A549 (cell line): ENCODE measurements around the gene MTMR12. TPM values are rescaled to one million over a fixed set of nuclear protein-coding genes. Genes with fewer than 3 reads are reported as not detected.

Experiments used
- ATAC-seq, 2 experiments: fragments of 200-7000 bp in 1 of 2; fragments of >200 bp in 1 of 2; cut with Nextera tagmentation in 1 of 2; cut with Tn5 transposase in 1 of 2; 3 replicates each; pipeline versions ENCODE4 v1.8.0 to v1.9.1; 2018 to 2020; ENCODE audit warnings: mild to moderate bottlenecking in 1 of 2, moderate library complexity in 1 of 2
- CTCF ChIA-PET: fragments of 300-600 bp; sonication (Branson Sonifier 250); formaldehyde crosslinking; extraction: SDS; loops from one replicate; lab custom pipeline; 2021; ENCODE audit warnings: antibody characterized with exemption, inconsistent platforms; lab: Yijun Ruan, JAX
- POLR2A ChIA-PET: fragments of 350-600 bp; formaldehyde crosslinking; extraction: SDS; loops from one replicate; lab custom pipeline; 2021; ENCODE audit warnings: antibody characterized with exemption, inconsistent platforms; lab: Yijun Ruan, JAX
- DNase-seq, 2 experiments: peaks; one replicate each; pipeline versions ENCODE4 v3.0.0 to v3.0.0-alpha.2; 2011 to 2016; ENCODE audit warnings: low read depth in 1 of 2, low spot score in 1 of 2
- FAIRE-seq: peaks from 2 replicates; lab custom pipeline; 2011; peaks lifted over from hg19 to GRCh38; lab: Jason Lieb, UNC
- H3K27ac ChIP-seq, 2 experiments: fragments of >200 bp; sonication (Bioruptor Twin); formaldehyde crosslinking; 3 replicates each; pipeline ENCODE4 v1.5.1; 2016 to 2017
- H3K4me1 ChIP-seq: fragments of >200 bp; sonication (Bioruptor Twin); formaldehyde crosslinking; 3 replicates; pipeline ENCODE4 v1.6.1; 2016
- H3K4me2 ChIP-seq: fragments of >200 bp; sonication (Bioruptor Twin); formaldehyde crosslinking; 3 replicates; pipeline ENCODE4 v1.6.1; 2016
- H3K4me3 ChIP-seq: fragments of >200 bp; sonication (Bioruptor Twin); formaldehyde crosslinking; 3 replicates; pipeline ENCODE4 v1.5.1; 2016
- H3K9me3 ChIP-seq: fragments of >200 bp; sonication (Bioruptor Twin); formaldehyde crosslinking; 3 replicates; pipeline ENCODE4 v1.6.1; 2016
- CEBPB ChIP-seq, 2 experiments: fragments of >200 bp in 1 of 2; sonication (Bioruptor Twin) in 1 of 2; formaldehyde crosslinking in 1 of 2; IDR thresholded peaks; 2 replicates each; pipeline ENCODE4 v1.6.1; 2012 to 2016
- EHMT2 ChIP-seq: fragments of 200-600 bp; sonication (generic); IDR thresholded peaks from 2 replicates; pipeline ENCODE4 v1.6.1; 2016; ENCODE audit warnings: antibody characterized with exemption, low read depth, mild to moderate bottlenecking, moderate library complexity
- EP300 ChIP-seq, 2 experiments: fragments of >200 bp; sonication (Bioruptor Twin); formaldehyde crosslinking; IDR thresholded peaks; 2 replicates in 1 of 2; 3 replicates in 1 of 2; pipeline ENCODE4 v1.6.1; 2016 to 2017
- ESRRA ChIP-seq: fragments of 150-350 bp; IDR thresholded peaks from 2 replicates; pipeline ENCODE4 v1.6.1; 2014; ENCODE audit warnings: mild to moderate bottlenecking, low read length, borderline replicate concordance
- FOSB ChIP-seq: fragments of 250-450 bp; sonication (Bioruptor Pico); IDR thresholded peaks from 2 replicates; pipeline ENCODE4 v1.5.0; 2020; ENCODE audit warnings: mild to moderate bottlenecking, moderate library complexity
- FOSL2 ChIP-seq, 2 experiments: fragments of 450-650 bp in 1 of 2; fragments of >200 bp in 1 of 2; sonication (Bioruptor Twin) in 1 of 2; formaldehyde crosslinking; IDR thresholded peaks; 2 replicates each; pipeline versions ENCODE4 v1.5.0 to v1.6.1; 2016 to 2020; ENCODE audit warnings: mild to moderate bottlenecking in 1 of 2, moderate library complexity in 1 of 2
- FOXS1 ChIP-seq: fragments of 250-450 bp; sonication (Bioruptor Pico); IDR thresholded peaks from 2 replicates; pipeline ENCODE4 v1.5.0; 2020; ENCODE audit warnings: mild to moderate bottlenecking, moderate library complexity
- GATA3 ChIP-seq: IDR thresholded peaks from 2 replicates; pipeline ENCODE4 v1.6.1; 2012; ENCODE audit warnings: borderline replicate concordance
- HOXB13 ChIP-seq: fragments of 250-450 bp; sonication (Bioruptor Pico); IDR thresholded peaks from 2 replicates; pipeline ENCODE4 v1.5.0; 2020; ENCODE audit warnings: low read depth, mild to moderate bottlenecking, moderate library complexity
- HOXB5 ChIP-seq: fragments of 250-450 bp; sonication (Bioruptor Pico); IDR thresholded peaks from 2 replicates; pipeline ENCODE4 v1.5.0; 2020; ENCODE audit warnings: mild to moderate bottlenecking, moderate library complexity
- JUN ChIP-seq, 2 experiments: fragments of >200 bp; sonication (Bioruptor Twin); formaldehyde crosslinking; IDR thresholded peaks; 2 replicates in 1 of 2; 3 replicates in 1 of 2; pipeline ENCODE4 v1.6.1; 2016 to 2017
- JUNB ChIP-seq: fragments of >200 bp; sonication (Bioruptor Twin); formaldehyde crosslinking; IDR thresholded peaks from 2 replicates; pipeline ENCODE4 v1.6.1; 2016
- MAFK ChIP-seq: fragments of 450-650 bp; IDR thresholded peaks from 2 replicates; pipeline ENCODE4 v1.6.1; 2014; ENCODE audit not compliant: partially characterized antibody
- MAZ ChIP-seq: fragments of 150-350 bp; IDR thresholded peaks from 2 replicates; pipeline ENCODE4 v1.6.1; 2014; ENCODE audit warnings: antibody characterized with exemption, low read depth, low read length, borderline replicate concordance
- MYC ChIP-seq: IDR thresholded peaks from 2 replicates; pipeline ENCODE4 v1.6.1; 2012; ENCODE audit warnings: mild to moderate bottlenecking, inconsistent platforms, low read length, improper control_type of control experiment, borderline replicate concordance
- NFE2L2 ChIP-seq: fragments of 150-350 bp; conservative IDR thresholded peaks from 2 replicates; pipeline ENCODE4 v1.6.1; 2014; ENCODE audit warnings: low read length
- PHF8 ChIP-seq: fragments of 200-600 bp; sonication (generic); IDR thresholded peaks from 2 replicates; pipeline ENCODE4 v1.6.1; 2016; ENCODE audit warnings: low read depth, mild to moderate bottlenecking, antibody characterized with exemption, moderate library complexity, borderline replicate concordance
- RARB ChIP-seq: fragments of 250-450 bp; sonication (Bioruptor Pico); IDR thresholded peaks from 2 replicates; pipeline ENCODE4 v1.8.0; 2021; ENCODE audit warnings: mild to moderate bottlenecking, moderate library complexity
- TP53 ChIP-seq: fragments of 250-450 bp; sonication (Bioruptor Pico); IDR thresholded peaks from 2 replicates; pipeline ENCODE4 v1.5.0; 2021; ENCODE audit warnings: mild to moderate bottlenecking, moderate library complexity
- ZNF302 ChIP-seq: fragments of 250-450 bp; sonication (Bioruptor Pico); IDR thresholded peaks from 2 replicates; pipeline ENCODE4 v1.9.0; 2021; ENCODE audit warnings: inconsistent platforms, mild to moderate bottlenecking, moderate library complexity
- ZSCAN20 ChIP-seq: fragments of 250-450 bp; sonication (Bioruptor Pico); IDR thresholded peaks from 2 replicates; pipeline ENCODE4 v1.8.0; 2022; ENCODE audit warnings: mild to moderate bottlenecking, moderate library complexity
- WGBS: methylation state at CpG from one replicate; pipeline ENCODE4 v1.1.6; 2017; ENCODE audit errors: missing lambda C conversion rate; 5-methylcytosine and 5-hydroxymethylcytosine counted together
- polyA plus RNA-seq, 4 experiments: library from polyadenylated mRNA; depleted of rRNA in 3 of 4; stranded (reverse); fragments of >200 nt; fragmentation: RNase III in 1 of 4; extraction: RNeasy Plus Mini Kit Qiagen cat#74134 plus additional on column Dnase treatment in 1 of 4; gene quantifications; 2 replicates in 3 of 4; 3 replicates in 1 of 4; pipeline ENCODE4 v1.2.3, GENCODE V29; 2011 to 2017
- TF ChIP-seq, protein P1 (sequence below): IDR thresholded peaks from 2 replicates; pipeline ENCODE4 v1.6.1; 2012
- TF ChIP-seq, protein P2 (sequence below): fragments of >200 bp; sonication (Bioruptor Twin); formaldehyde crosslinking; IDR thresholded peaks from 3 replicates; pipeline ENCODE4 v1.5.1; 2016

Gene MTMR12
- polyA plus RNA-seq, 2 of the 4 experiments (the other 2 are of a cell fraction), result 14.3 to 29.8 TPM

DNA sequence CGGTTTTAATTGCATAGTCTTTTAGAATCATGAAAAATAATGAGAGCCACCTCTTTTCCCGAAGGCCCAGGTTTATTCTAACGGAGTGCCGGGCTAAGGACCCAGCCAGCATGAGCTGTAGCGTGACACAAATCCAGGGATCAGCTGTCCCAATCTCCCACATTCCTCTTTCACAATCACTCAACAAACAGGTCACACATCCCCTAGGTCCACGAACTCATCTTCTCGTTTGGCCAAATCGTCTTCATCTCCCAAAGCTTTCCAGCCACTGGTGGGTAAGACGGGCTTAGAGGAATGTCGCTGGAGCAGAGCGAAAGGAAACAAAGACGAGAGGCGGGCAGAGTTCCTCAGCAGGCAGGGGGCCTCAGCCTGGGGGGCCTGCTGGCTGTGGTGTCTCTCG, 83.2 kb downstream of the MTMR12 start (continued):
- TF ChIP-seq TP53 (CRISPR knock-in tag), result no peak
- TF ChIP-seq FOSB (CRISPR knock-in tag), result no peak
- no peak for TF ChIP-seq JUNB

DNA sequence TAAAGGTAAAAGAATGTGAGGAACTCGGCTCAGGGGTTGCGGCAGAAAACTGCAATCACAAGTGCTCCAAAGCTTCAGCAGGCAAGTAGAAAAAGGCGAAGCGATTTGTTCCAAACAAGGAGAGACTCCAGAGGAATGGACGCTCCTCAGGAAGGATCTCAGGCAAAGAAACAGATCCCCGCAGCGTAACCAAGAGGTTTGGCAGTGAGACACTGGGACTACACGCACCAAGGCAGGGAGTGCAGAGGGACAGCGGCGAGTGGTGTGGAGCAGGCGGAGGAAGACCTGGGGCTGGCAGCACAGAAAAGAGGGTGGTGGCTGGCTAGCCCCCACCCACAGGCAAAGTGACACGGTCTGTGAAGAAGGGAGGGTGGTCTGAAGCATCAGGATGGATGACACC, 83.9 kb downstream of the MTMR12 start:
- Histone ChIP-seq H3K4me2 (no peak overlapping the region), H3K9me3 (no peaks in the 10 kb centered on the region), H3K4me1 (peaks cover 45% of the 10 kb centered on the region), H3K27ac (0 out of 6 replicates have a peak overlapping the region, but pooled peaks of 1 of the 2 experiments have one; percentile 19), H3K4me3 (no peak overlapping the region)
- no peak for DNase-seq
- no peak for FAIRE-seq
- TF ChIP-seq RARB (CRISPR knock-in tag) (no peak), EHMT2 (no peak), TP53 (CRISPR knock-in tag) (no peak), HOXB5 (no peak), MYC (no peak), ZNF302 (CRISPR knock-in tag) (no peak), EP300 (IDR thresholded peaks at IDR 0.05) (no peak), MAZ (no peak), FOXS1 (CRISPR knock-in tag) (no peak), NFE2L2 (no peak), ESRRA (no peak), ZSCAN20 (CRISPR knock-in tag) (no peak), CEBPB (IDR thresholded peaks at IDR 0.05) (no peak)
- CTCF ChIA-PET, result interaction anchor here (0.9 to 3.3 kb wide), 3 partner anchors 20 to 111 kb away, joined by 3 to 21 read pairs (median 3); no protein-coding TSS in a partner anchor
- ATAC-seq, result no peak
- POLR2A ChIA-PET, result no interaction called here
- 91% methylated on average over 12 of the region's 12 CpGs for WGBS

DNA sequence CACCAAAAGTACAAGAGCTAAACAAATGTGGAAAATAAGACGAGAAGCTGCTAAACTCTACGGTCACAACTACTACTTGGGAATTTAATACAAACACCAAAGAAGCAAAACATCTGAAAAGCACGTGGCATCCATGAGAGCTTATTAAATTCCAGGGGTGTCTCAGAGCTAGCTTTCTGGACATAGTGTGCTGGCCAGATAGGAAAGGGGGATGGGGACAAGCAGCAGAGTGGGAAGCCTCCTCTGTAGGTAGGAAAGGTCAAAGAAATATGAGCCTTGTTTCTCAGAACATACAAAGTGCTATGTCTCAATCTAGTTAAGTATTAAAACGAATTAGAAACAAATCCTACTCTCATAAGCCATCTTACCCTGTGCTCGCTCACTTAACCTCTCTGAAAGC, 87.3 kb downstream of the MTMR12 start:
- FAIRE-seq, result no peak
- Histone ChIP-seq H3K27ac (peak overlapping the region; percentile 84 to 87), H3K4me1 (peaks cover 39% of the 10 kb centered on the region), H3K9me3 (no peaks in the 10 kb centered on the region), H3K4me2 (peak overlapping the region; percentile 62), H3K4me3 (no peak overlapping the region)
- ATAC-seq, result peak; percentile 44 to 48; a peak in 5 of 6 replicates
- TF ChIP-seq JUN (IDR thresholded peaks at IDR 0.05) (no peak), HOXB13 (CRISPR knock-in tag) (0 out of 2 replicates have a peak, but pooled peaks have one; percentile 35), GATA3 (no peak), CEBPB (IDR thresholded peaks at IDR 0.05) (0 out of 4 replicates have a peak, but pooled peaks of 1 of the 2 experiments have one; percentile 22)
- TF ChIP-seq, protein P1, sequence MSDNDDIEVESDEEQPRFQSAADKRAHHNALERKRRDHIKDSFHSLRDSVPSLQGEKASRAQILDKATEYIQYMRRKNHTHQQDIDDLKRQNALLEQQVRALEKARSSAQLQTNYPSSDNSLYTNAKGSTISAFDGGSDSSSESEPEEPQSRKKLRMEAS, result peak; percentile 50; the same call in 1 of the 2 replicates
- ChIA-PET POLR2A (no interaction called here), CTCF (interaction anchor here (1.4 to 6.1 kb wide), 3 partner anchors 8 to 106 kb away, joined by 5 to 37 read pairs (median 11); no protein-coding TSS in a partner anchor)
- WGBS, result 44% methylated on average over 5 of the region's 5 CpGs
- peak in 1 of 2 experiments; percentile 53 for DNase-seq

DNA sequence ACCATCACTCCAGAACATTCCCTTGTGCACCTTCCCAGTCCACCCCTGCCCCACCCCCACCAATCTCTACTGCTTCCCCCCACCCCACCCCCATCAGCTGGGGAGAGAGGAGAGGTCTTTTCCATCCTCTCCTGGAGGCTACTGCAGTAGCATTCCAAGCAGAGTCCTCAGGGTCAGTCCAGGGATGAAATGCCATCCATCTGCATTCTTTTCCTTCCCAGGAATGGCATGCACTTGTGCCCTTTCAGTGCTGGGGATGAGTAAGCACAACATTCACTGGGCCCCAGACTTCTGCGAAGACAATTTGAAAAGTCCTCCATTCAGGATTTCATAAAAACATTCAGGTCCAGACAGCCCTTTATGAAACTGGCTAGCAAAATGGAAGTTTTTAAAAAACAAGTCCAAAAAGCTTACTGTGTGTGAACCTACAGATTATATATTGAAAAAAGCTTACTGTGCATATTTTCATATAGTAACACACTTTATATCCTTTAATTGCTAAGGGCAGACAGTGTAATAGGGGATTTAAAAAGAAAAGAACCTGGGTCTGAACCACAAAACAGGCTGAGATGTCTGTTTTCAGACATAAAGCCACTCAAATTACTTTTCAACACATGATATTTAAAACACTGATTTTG, 88.6 kb downstream of the MTMR12 start:
- FAIRE-seq, result no peak
- peak overlapping the region; percentile 62 for H3K4me2 ChIP-seq
- ChIA-PET CTCF (interaction anchor here (1.8 to 6.1 kb wide), 2 partner anchors 9 to 105 kb away, joined by 9 to 37 read pairs; no protein-coding TSS in a partner anchor), POLR2A (interaction anchor here (2.0 kb wide), 1 partner anchor 50 kb away, joined by 7 read pairs; the partner anchor contains the start of gene GOLPH3)
- peak; percentile 65 to 85 for DNase-seq
- no peaks in the 10 kb centered on the region for H3K9me3 ChIP-seq
- TF ChIP-seq, protein P2, sequence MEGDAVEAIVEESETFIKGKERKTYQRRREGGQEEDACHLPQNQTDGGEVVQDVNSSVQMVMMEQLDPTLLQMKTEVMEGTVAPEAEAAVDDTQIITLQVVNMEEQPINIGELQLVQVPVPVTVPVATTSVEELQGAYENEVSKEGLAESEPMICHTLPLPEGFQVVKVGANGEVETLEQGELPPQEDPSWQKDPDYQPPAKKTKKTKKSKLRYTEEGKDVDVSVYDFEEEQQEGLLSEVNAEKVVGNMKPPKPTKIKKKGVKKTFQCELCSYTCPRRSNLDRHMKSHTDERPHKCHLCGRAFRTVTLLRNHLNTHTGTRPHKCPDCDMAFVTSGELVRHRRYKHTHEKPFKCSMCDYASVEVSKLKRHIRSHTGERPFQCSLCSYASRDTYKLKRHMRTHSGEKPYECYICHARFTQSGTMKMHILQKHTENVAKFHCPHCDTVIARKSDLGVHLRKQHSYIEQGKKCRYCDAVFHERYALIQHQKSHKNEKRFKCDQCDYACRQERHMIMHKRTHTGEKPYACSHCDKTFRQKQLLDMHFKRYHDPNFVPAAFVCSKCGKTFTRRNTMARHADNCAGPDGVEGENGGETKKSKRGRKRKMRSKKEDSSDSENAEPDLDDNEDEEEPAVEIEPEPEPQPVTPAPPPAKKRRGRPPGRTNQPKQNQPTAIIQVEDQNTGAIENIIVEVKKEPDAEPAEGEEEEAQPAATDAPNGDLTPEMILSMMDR, result no peak
- TF ChIP-seq HOXB5, result 0 out of 2 replicates have a peak, but pooled peaks have one; percentile 42
- TF ChIP-seq, protein P1, result peak; percentile 45; the same call in 1 of the 2 replicates
- TF ChIP-seq FOSL2 (IDR thresholded peaks at IDR 0.05), result no peak
- TF ChIP-seq FOSL2 (CRISPR knock-in tag; IDR thresholded peaks at IDR 0.05), result peak; percentile 57
- peak; percentile 98 for TF ChIP-seq MAFK
- TF ChIP-seq PHF8, result no peak
- H3K4me3 ChIP-seq, result no peak overlapping the region
- ATAC-seq, result peak; percentile 72 to 96
- peaks cover 39% of the 10 kb centered on the region for H3K4me1 ChIP-seq
- WGBS, result 28% methylated on average over 1 of the region's 1 CpG
- peak overlapping the region; percentile 84 to 87 for H3K27ac ChIP-seq
